Measurements from ENCODE around the gene TMF1.

DNA sequence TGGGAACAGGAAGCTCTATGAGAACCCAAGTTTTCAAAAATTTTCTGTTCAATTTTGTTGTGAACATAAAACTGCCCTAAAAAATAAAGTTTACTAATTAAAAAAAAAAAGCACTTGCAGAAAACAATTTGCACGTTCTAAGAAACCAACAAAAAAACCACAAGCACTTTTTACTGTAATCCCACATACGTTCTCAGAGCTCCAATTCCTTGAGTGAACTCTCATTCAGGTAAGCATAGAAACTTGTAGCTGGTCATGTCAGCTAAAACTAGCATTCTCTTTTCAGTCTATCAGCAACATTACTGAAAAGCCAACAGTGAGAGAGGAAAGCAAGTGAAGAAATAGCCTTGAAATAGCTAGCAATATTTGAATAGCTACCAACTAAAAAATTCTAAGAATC is 11.5 kb upstream of the TMF1 start:
- no peak for TF ChIP-seq POLR2A (IDR thresholded peaks at IDR 0.05)
- TF ChIP-seq, protein P1, sequence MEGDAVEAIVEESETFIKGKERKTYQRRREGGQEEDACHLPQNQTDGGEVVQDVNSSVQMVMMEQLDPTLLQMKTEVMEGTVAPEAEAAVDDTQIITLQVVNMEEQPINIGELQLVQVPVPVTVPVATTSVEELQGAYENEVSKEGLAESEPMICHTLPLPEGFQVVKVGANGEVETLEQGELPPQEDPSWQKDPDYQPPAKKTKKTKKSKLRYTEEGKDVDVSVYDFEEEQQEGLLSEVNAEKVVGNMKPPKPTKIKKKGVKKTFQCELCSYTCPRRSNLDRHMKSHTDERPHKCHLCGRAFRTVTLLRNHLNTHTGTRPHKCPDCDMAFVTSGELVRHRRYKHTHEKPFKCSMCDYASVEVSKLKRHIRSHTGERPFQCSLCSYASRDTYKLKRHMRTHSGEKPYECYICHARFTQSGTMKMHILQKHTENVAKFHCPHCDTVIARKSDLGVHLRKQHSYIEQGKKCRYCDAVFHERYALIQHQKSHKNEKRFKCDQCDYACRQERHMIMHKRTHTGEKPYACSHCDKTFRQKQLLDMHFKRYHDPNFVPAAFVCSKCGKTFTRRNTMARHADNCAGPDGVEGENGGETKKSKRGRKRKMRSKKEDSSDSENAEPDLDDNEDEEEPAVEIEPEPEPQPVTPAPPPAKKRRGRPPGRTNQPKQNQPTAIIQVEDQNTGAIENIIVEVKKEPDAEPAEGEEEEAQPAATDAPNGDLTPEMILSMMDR (IDR thresholded peaks at IDR 0.05): no peak
